ENCODE measurements around the gene ABHD10.

DNA sequence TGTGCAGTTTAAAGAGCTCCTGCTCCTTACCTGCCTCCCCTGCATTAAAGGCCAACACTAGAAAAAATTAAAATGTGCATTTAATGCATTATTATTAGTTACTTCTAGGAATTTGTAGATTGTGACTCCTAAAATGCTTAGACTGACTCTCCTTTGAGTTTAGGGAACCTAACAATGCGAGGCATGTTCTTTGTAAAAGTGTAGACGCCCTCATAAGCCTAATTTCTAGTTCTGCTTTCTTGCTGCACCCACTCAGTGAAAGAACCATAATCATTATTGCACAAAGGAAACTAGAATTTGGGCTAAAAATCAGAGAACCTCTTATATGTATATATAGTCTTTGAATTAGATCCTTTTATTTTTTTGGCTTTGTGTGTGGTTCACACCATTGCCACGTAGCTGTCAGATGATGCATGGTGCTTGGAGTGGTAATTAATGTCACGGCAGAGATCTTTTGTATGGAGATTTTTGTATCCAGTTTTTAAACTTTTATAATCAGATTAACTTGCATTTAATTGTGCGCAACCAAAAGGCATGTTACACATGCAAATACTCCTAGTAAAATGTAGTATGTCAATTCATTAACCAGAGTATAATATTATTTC is 710 bp downstream of the ABHD10 start:
- no peak for TF ChIP-seq GATA3 (IDR thresholded peaks at IDR 0.05; ENCODE audit: low read depth, low read length)
- TF ChIP-seq GATA2 (IDR thresholded peaks at IDR 0.05; ENCODE audit: low read depth, low read length) = no peak
